Type B pancreatic cell (in vitro differentiated cells): Measurements from ENCODE around the gene FOXK2. TPM values are rescaled to one million over a fixed set of nuclear protein-coding genes. Genes with fewer than 3 reads are reported as not detected.

ENCODE experiments used
- DNase-seq: peaks from one replicate; pipeline ENCODE4 v3.0.0; 2021; ENCODE audit warnings: mixed read lengths; ENCODE audit not compliant: unreplicated experiment; ENCODE audit errors: extremely low spot score
- H3K27ac Mint-ChIP-seq: 2 replicates; pipeline ENCODE4 v1.8.0; 2021; ENCODE audit warnings: mild to moderate bottlenecking, mixed read lengths
- H3K27me3 Mint-ChIP-seq: 2 replicates; pipeline ENCODE4 v1.8.0; 2021; ENCODE audit warnings: mixed read lengths
- H3K36me3 Mint-ChIP-seq: 2 replicates; pipeline ENCODE4 v1.8.0; 2021; ENCODE audit warnings: mixed read lengths
- H3K4me1 Mint-ChIP-seq: one replicate; pipeline ENCODE4 v1.8.0; 2021; ENCODE audit warnings: mixed read lengths; ENCODE audit not compliant: unreplicated experiment
- H3K4me3 Mint-ChIP-seq: 2 replicates; pipeline ENCODE4 v1.8.0; 2021; ENCODE audit warnings: mild to moderate bottlenecking, mixed read lengths
- H3K9me3 Mint-ChIP-seq: 2 replicates; pipeline ENCODE4 v1.8.0; 2021; ENCODE audit warnings: mixed read lengths
- CTCF ChIP-seq: fragments of 200-600 bp; sonication (generic); conservative IDR thresholded peaks from 2 replicates; pipeline ENCODE4 v1.5.0; 2021; ENCODE audit warnings: antibody characterized with exemption, mild to moderate bottlenecking
- total RNA-seq: library from RNA; stranded (reverse); gene quantifications from 2 replicates; pipeline ENCODE4 v1.2.1, GENCODE V29; 2021; ENCODE audit warnings: low replicate concordance

The FOXK2 gene
- total RNA-seq, 1 donor from 2014 or later, result 75.5 TPM

- Mint-ChIP-seq H3K9me3 (no peaks in the 10 kb centered on the region), H3K36me3 (peaks cover 27% of the 10 kb centered on the region), H3K27me3 (no peaks in the 10 kb centered on the region), H3K4me1 (peaks cover 12% of the 10 kb centered on the region), H3K4me3 (peak overlapping the region; percentile 79), H3K27ac (peak overlapping the region; percentile 100)
- no peak for TF ChIP-seq CTCF
- no peak for DNase-seq
Observed at GRCh38 chr17:82636626-82637598, 117.4 kb downstream of the FOXK2 start.

GRCh38 chr17:82638183-82638773 is 118.7 kb downstream of the FOXK2 start:
- Mint-ChIP-seq H3K27ac (peak overlapping the region; percentile 50), H3K4me1 (peaks cover 12% of the 10 kb centered on the region), H3K9me3 (no peaks in the 10 kb centered on the region), H3K4me3 (no peak overlapping the region), H3K36me3 (peaks cover 27% of the 10 kb centered on the region), H3K27me3 (no peaks in the 10 kb centered on the region)
- no peak for TF ChIP-seq CTCF
- no peak for DNase-seq

- Mint-ChIP-seq H3K27me3 (no peaks in the 10 kb centered on the region), H3K36me3 (peaks cover 26% of the 10 kb centered on the region), H3K27ac (peak overlapping the region; percentile 81), H3K4me1 (peaks cover 12% of the 10 kb centered on the region), H3K9me3 (no peaks in the 10 kb centered on the region), H3K4me3 (peak overlapping the region; percentile 54)
- TF ChIP-seq CTCF, result no peak
- DNase-seq, result no peak
Observed at GRCh38 chr17:82639628-82640027, 120.1 kb downstream of the FOXK2 start.

- Mint-ChIP-seq H3K4me1 (peaks cover 13% of the 10 kb centered on the region), H3K27ac (peak overlapping the region; percentile 76), H3K9me3 (no peaks in the 10 kb centered on the region), H3K36me3 (peaks cover 24% of the 10 kb centered on the region), H3K4me3 (no peak overlapping the region), H3K27me3 (no peaks in the 10 kb centered on the region)
- no peak for DNase-seq
- TF ChIP-seq CTCF, result no peak
Observed at GRCh38 chr17:82640036-82640435, 120.5 kb downstream of the FOXK2 start.

- no peak overlapping the region for H3K27ac Mint-ChIP-seq
Observed at GRCh38 chr17:82642022-82642421, 122.5 kb downstream of the FOXK2 start.

More at GRCh38 chr17:82642022-82642421, 122.5 kb downstream of the FOXK2 start:
- peaks cover 19% of the 10 kb centered on the region for H3K4me1 Mint-ChIP-seq
- no peaks in the 10 kb centered on the region for H3K9me3 Mint-ChIP-seq
- no peak for DNase-seq
- TF ChIP-seq CTCF, result no peak
- peaks cover 16% of the 10 kb centered on the region for H3K36me3 Mint-ChIP-seq
- H3K27me3 Mint-ChIP-seq, result no peaks in the 10 kb centered on the region
- no peak overlapping the region for H3K4me3 Mint-ChIP-seq
